Measurements from ENCODE around the gene RASSF6. TPM values are rescaled to one million over a fixed set of nuclear protein-coding genes. Genes with fewer than 3 reads are reported as not detected.
"Not testable (repeated sequence)": the region's sequence is repeated elsewhere in the genome, so short reads cannot be mapped to it uniquely, and the experiment has no call there.

RASSF6 gene
- total RNA-seq = under 1 TPM in 1 of 3 donors, not detected in 2; 0.08 TPM
- total RNA-seq (2013) = 1.6 TPM

GRCh38 chr4:73620115-73620792, at the start of gene RASSF6:
Gene RASSF6 (minus strand): TSS chr4:73620436. CDS start chr4:73611795, 8,641 bp downstream.
- H3K27ac Mint-ChIP-seq = no peak within 1 kb of the TSS
- Histone ChIP-seq H3K9me3 (ENCODE audit: control insufficient read depth, insufficient read depth, low read length) (no peaks in the 10 kb centered on the region), H3K27me3 (ENCODE audit: control insufficient read depth, insufficient read depth, low read length) (no peaks in the 10 kb centered on the region), H3K4me3 (ENCODE audit: low read length) (no peak within 1 kb of the TSS), H3K36me3 (ENCODE audit: control insufficient read depth, insufficient read depth, low read length) (no peaks in the 10 kb centered on the region), H3K27ac (ENCODE audit: low read length) (no peak within 1 kb of the TSS), H3K4me1 (ENCODE audit: control insufficient read depth, insufficient read depth, low read length) (peaks cover 3% of the 10 kb centered on the region)
- peaks cover 3% of the 10 kb centered on the region in 2 donors for H3K9me3 Mint-ChIP-seq
- intact Hi-C loops (cut with micrococcal nuclease) = no loop called here
- H3K4me3 Mint-ChIP-seq = no peak within 1 kb of the TSS
- peaks cover 2 to 18% of the 10 kb centered on the region in 2 donors for H3K27me3 Mint-ChIP-seq (ENCODE audit: low read depth in 2 of 2)
- DNase-seq (peak in 1 of 2 donors; percentile 5), ATAC-seq (no peak)
- TF ChIP-seq CTCF (IDR thresholded peaks at IDR 0.05) = no peak
- no peaks in the 10 kb centered on the region for H3K4me1 Mint-ChIP-seq
- 3% methylated on average over 24 of the region's 24 CpGs for WGBS (ENCODE audit: insufficient coverage)
- no peaks in the 10 kb centered on the region for H3K36me3 Mint-ChIP-seq

- H3K9me3 ChIP-seq (ENCODE audit: control insufficient read depth, insufficient read depth, low read length) = no peaks in the 10 kb centered on the region
- Mint-ChIP-seq H3K4me3 (no peak overlapping the region), H3K36me3 (no peaks in the 10 kb centered on the region), H3K9me3 (no peaks in the 10 kb centered on the region), H3K27me3 (ENCODE audit: low read depth in 2 of 2) (no peaks in the 10 kb centered on the region), H3K27ac (no peak overlapping the region), H3K4me1 (no peaks in the 10 kb centered on the region)
- no peaks in the 10 kb centered on the region for H3K4me1 ChIP-seq (ENCODE audit: control insufficient read depth, insufficient read depth, low read length)
- ATAC-seq = no peak
- H3K4me3 ChIP-seq (ENCODE audit: low read length) = no peak overlapping the region
- no peak for DNase-seq
- H3K36me3 ChIP-seq (ENCODE audit: control insufficient read depth, insufficient read depth, low read length) = no peaks in the 10 kb centered on the region
- WGBS (ENCODE audit: insufficient coverage) = 87% methylated on average over 15 of the region's 15 CpGs
- no peaks in the 10 kb centered on the region for H3K27me3 ChIP-seq (ENCODE audit: control insufficient read depth, insufficient read depth, low read length)
- intact Hi-C loops (cut with micrococcal nuclease) = no loop called here
- TF ChIP-seq CTCF (IDR thresholded peaks at IDR 0.05) = no peak
- H3K27ac ChIP-seq (ENCODE audit: low read length) = no peak overlapping the region
Measured at GRCh38 chr4:73669410-73670183, 49.4 kb upstream of the RASSF6 start.

- no peaks in the 10 kb centered on the region for H3K27me3 ChIP-seq (ENCODE audit: control insufficient read depth, insufficient read depth, low read length)
- Mint-ChIP-seq H3K36me3 (no peaks in the 10 kb centered on the region), H3K9me3 (no peaks in the 10 kb centered on the region), H3K27ac (no peak overlapping the region), H3K4me3 (no peak overlapping the region), H3K27me3 (ENCODE audit: low read depth in 2 of 2) (no peaks in the 10 kb centered on the region), H3K4me1 (no peaks in the 10 kb centered on the region)
- no peak for ATAC-seq
- DNase-seq = no peak
- H3K4me3 ChIP-seq (ENCODE audit: low read length) = no peak overlapping the region
- H3K27ac ChIP-seq (ENCODE audit: low read length) = no peak overlapping the region
- H3K36me3 ChIP-seq (ENCODE audit: control insufficient read depth, insufficient read depth, low read length) = no peaks in the 10 kb centered on the region
- WGBS (ENCODE audit: insufficient coverage) = 92% methylated on average over 8 of the region's 8 CpGs
- H3K9me3 ChIP-seq (ENCODE audit: control insufficient read depth, insufficient read depth, low read length) = no peaks in the 10 kb centered on the region
- no peaks in the 10 kb centered on the region for H3K4me1 ChIP-seq (ENCODE audit: control insufficient read depth, insufficient read depth, low read length)
- intact Hi-C loops (cut with micrococcal nuclease) = no loop called here
- no peak for TF ChIP-seq CTCF (IDR thresholded peaks at IDR 0.05)
Measured at GRCh38 chr4:73668782-73669201, 48.6 kb upstream of the RASSF6 start.

- H3K9me3 ChIP-seq (ENCODE audit: control insufficient read depth, insufficient read depth, low read length); H3K4me1 Mint-ChIP-seq; H3K27ac Mint-ChIP-seq; ATAC-seq; H3K36me3 ChIP-seq (ENCODE audit: control insufficient read depth, insufficient read depth, low read length); H3K36me3 Mint-ChIP-seq; H3K4me1 ChIP-seq (ENCODE audit: control insufficient read depth, insufficient read depth, low read length); H3K27me3 ChIP-seq (ENCODE audit: control insufficient read depth, insufficient read depth, low read length); H3K9me3 Mint-ChIP-seq; intact Hi-C loops (cut with micrococcal nuclease); H3K27me3 Mint-ChIP-seq (ENCODE audit: low read depth in 2 of 2); H3K27ac ChIP-seq (ENCODE audit: low read length); H3K4me3 Mint-ChIP-seq; H3K4me3 ChIP-seq (ENCODE audit: low read length); DNase-seq: not testable (repeated sequence)
- WGBS (ENCODE audit: insufficient coverage) = 95% methylated on average over 4 of the region's 7 CpGs
Measured at GRCh38 chr4:73665924-73666323, 45.7 kb upstream of the RASSF6 start.

Measured in natural killer cell (primary cell).